ENCODE results near the gene FREM1. TPM values are rescaled to one million over a fixed set of nuclear protein-coding genes. Genes with fewer than 3 reads are reported as not detected.

The FREM1 gene
- total and polyA plus RNA-seq, 4 donors: 6.9 to 18.9 (median 14.6) TPM

DNA sequence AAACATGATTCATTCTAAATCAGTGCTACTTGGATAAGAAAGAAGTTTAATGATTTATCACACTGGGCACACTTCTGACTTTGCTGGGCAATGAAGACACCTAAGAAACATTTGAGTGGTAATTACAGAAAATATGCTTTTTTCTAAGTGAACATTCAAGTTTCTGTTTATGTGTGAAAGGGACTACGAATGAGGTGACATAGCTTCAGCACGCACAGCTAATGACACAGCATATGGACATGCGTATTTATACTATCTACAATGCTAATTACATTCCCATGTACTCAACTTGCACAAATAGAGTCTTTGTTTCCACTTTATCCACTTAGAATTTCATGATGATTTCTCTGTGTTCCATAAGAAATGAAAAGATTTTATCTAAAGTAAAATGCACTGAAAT is 40.6 kb downstream of the FREM1 start:
- Histone ChIP-seq H3K9me3 (ENCODE audit: control insufficient read depth, low read length) (no peaks in the 10 kb centered on the region), H3K36me3 (ENCODE audit: control insufficient read depth in 1 of 2, insufficient read depth in 2 of 2, low read length in 1 of 2) (no peaks in the 10 kb centered on the region), H3K27me3 (ENCODE audit: control insufficient read depth in 1 of 2, insufficient read depth in 2 of 2, low read length in 1 of 2) (no peaks in the 10 kb centered on the region), H3K27ac (ENCODE audit: low read depth in 1 of 2, low read length in 2 of 2) (no peak overlapping the region), H3K4me1 (ENCODE audit: control insufficient read depth in 1 of 2, insufficient read depth in 2 of 2, low read length in 2 of 2) (peaks cover 0 to 5% of the 10 kb centered on the region in 2 donors), H3K4me3 (ENCODE audit: low read length in 2 of 2) (no peak overlapping the region)
- intact Hi-C loops (cut with DNase I): no loop called here
- ATAC-seq (ENCODE audit: low FRiP score) (no peak), DNase-seq (no peak)
- 83 to 88% methylated on average over 3 of the region's 3 CpGs for WGBS, 2 donors

DNA sequence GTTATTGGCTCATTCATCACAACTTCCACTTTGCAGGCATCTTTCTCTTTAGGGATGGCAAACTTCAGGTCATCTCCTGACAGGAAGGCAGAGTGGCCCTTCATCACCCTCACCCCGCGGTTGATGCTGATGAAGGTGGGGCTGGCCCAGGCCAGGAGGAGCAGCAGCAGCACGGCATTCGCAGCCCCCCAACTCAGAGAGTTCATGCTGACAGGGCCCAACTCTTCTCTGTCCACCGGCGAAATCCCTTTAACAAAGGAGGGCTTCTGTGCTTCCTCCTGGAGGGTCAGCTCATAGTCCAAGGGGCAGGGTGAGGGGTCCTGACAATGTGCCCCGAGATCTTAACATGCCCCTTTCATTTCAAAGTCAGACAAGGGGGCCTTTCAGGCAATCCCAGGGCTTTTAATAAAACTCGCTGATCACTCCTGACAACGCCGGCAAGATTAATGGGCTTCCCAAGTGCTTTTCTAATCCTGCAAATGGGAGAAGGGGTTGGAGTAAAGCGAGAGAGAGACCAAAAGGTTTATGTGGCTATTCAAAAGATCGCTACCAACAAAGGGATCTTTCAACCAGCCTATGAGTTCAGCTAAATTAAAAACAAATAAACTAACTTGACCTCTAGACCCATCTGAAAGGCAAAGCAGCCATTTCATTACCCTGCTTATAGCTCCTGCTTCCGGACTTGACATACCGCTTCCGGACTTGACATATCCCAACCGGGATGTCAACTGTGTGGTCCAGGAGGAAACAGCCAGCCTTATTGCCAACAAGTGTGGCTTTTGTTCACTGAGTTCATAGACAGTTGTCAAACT is 41.2 kb downstream of the FREM1 start:
- H3K4me3 ChIP-seq (ENCODE audit: low read length in 2 of 2): no peak overlapping the region
- 63 to 68% methylated on average over 16 of the region's 16 CpGs for WGBS, 2 donors
- intact Hi-C loops (cut with DNase I): no loop called here
- H3K4me1 ChIP-seq (ENCODE audit: control insufficient read depth in 1 of 2, insufficient read depth in 2 of 2, low read length in 2 of 2): peaks cover 0 to 5% of the 10 kb centered on the region in 2 donors
- H3K27ac ChIP-seq (ENCODE audit: low read depth in 1 of 2, low read length in 2 of 2): no peak overlapping the region
- ATAC-seq (ENCODE audit: low FRiP score) (no peak), DNase-seq (no peak)
- H3K27me3 ChIP-seq (ENCODE audit: control insufficient read depth in 1 of 2, insufficient read depth in 2 of 2, low read length in 1 of 2): no peaks in the 10 kb centered on the region
- H3K9me3 ChIP-seq (ENCODE audit: control insufficient read depth, low read length): no peaks in the 10 kb centered on the region
- no peaks in the 10 kb centered on the region for H3K36me3 ChIP-seq (ENCODE audit: control insufficient read depth in 1 of 2, insufficient read depth in 2 of 2, low read length in 1 of 2)

GRCh38 chr9:14868418-14868771 is 41.8 kb downstream of the FREM1 start:
- intact Hi-C loops (cut with DNase I): no loop called here
- no peaks in the 10 kb centered on the region for H3K36me3 ChIP-seq (ENCODE audit: control insufficient read depth in 1 of 2, insufficient read depth in 2 of 2, low read length in 1 of 2)
- H3K4me1 ChIP-seq (ENCODE audit: control insufficient read depth in 1 of 2, insufficient read depth in 2 of 2, low read length in 2 of 2): peaks cover 0 to 7% of the 10 kb centered on the region in 2 donors
- 67 to 77% methylated on average over 4 of the region's 4 CpGs for WGBS, 2 donors
- ATAC-seq (ENCODE audit: low FRiP score) (no peak), DNase-seq (no peak)
- no peak overlapping the region for H3K4me3 ChIP-seq (ENCODE audit: low read length in 2 of 2)
- no peaks in the 10 kb centered on the region for H3K9me3 ChIP-seq (ENCODE audit: control insufficient read depth, low read length)
- no peak overlapping the region for H3K27ac ChIP-seq (ENCODE audit: low read depth in 1 of 2, low read length in 2 of 2)
- H3K27me3 ChIP-seq (ENCODE audit: control insufficient read depth in 1 of 2, insufficient read depth in 2 of 2, low read length in 1 of 2): no peaks in the 10 kb centered on the region

DNA sequence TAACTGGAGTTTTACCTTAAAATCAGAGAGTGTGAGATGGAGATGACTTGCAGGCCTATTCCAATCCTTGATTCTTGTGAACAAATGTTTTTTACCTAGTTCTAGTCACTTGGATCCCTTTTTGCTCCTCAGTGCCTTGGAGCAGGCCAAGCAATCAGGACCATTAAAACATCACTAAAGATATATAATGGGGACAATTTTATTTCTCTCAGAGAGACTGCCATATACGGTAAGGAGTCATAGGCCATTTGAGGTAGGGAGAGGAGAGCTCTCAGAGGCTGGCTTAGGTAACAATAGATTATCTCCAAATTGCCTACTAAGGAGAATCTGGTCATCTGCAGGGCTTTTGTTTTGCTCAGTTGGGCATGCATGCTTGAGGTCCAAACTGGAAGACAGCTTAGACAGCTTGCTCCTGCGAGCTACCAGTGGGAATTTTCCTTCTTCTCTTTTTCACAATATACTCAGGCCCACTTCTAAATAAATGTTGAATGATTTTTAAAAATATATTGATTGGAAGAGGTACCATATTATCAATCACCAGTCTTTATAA is 44.0 kb downstream of the FREM1 start:
- no peak overlapping the region for H3K27ac ChIP-seq (ENCODE audit: low read depth in 1 of 2, low read length in 2 of 2)
- WGBS, 2 donors: 90 to 95% methylated on average over 2 of the region's 2 CpGs
- no peak for DNase-seq
- intact Hi-C loops (cut with DNase I): no loop called here
- ATAC-seq (ENCODE audit: low FRiP score): no peak
- H3K4me3 ChIP-seq (ENCODE audit: low read length in 2 of 2): no peak overlapping the region
- H3K27me3 ChIP-seq (ENCODE audit: control insufficient read depth in 1 of 2, insufficient read depth in 2 of 2, low read length in 1 of 2): no peaks in the 10 kb centered on the region
- H3K9me3 ChIP-seq (ENCODE audit: control insufficient read depth, low read length): no peaks in the 10 kb centered on the region
- no peaks in the 10 kb centered on the region for H3K36me3 ChIP-seq (ENCODE audit: control insufficient read depth in 1 of 2, insufficient read depth in 2 of 2, low read length in 1 of 2)
- H3K4me1 ChIP-seq (ENCODE audit: control insufficient read depth in 1 of 2, insufficient read depth in 2 of 2, low read length in 2 of 2): peaks cover 0 to 7% of the 10 kb centered on the region in 2 donors

GRCh38 chr9:14864309-14864708 is 45.9 kb downstream of the FREM1 start:
- Histone ChIP-seq H3K4me3 (ENCODE audit: low read length in 2 of 2) (no peak overlapping the region), H3K27ac (ENCODE audit: low read depth in 1 of 2, low read length in 2 of 2) (no peak overlapping the region), H3K4me1 (ENCODE audit: control insufficient read depth in 1 of 2, insufficient read depth in 2 of 2, low read length in 2 of 2) (peaks cover 0 to 7% of the 10 kb centered on the region in 2 donors), H3K27me3 (ENCODE audit: control insufficient read depth in 1 of 2, insufficient read depth in 2 of 2, low read length in 1 of 2) (no peaks in the 10 kb centered on the region), H3K9me3 (ENCODE audit: control insufficient read depth, low read length) (no peaks in the 10 kb centered on the region), H3K36me3 (ENCODE audit: control insufficient read depth in 1 of 2, insufficient read depth in 2 of 2, low read length in 1 of 2) (no peaks in the 10 kb centered on the region)
- DNase-seq: no peak
- intact Hi-C loops (cut with DNase I): no loop called here
- no peak for ATAC-seq (ENCODE audit: low FRiP score)
- 94 to 98% methylated on average over 1 of the region's 1 CpG for WGBS, 2 donors

DNA sequence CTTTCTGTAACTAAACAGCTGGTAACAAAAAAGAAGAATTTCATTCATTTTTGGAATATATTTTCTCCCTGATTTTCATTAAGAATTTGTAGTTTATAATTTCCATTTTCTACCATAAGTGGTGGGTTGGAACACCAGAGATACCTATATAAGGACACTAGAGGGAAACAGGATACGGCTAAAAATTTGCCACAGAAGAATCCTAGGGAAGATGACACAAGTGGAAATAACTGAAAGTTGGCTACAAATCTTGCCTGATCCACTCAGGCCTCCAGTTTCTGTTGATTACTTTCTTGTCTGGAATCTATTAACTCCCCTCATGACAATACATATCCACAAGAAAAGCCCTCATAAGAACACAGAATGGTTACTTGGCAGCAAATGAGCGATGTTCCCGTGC is 46.8 kb downstream of the FREM1 start:
- Histone ChIP-seq H3K27me3 (ENCODE audit: control insufficient read depth in 1 of 2, insufficient read depth in 2 of 2, low read length in 1 of 2) (no peaks in the 10 kb centered on the region), H3K36me3 (ENCODE audit: control insufficient read depth in 1 of 2, insufficient read depth in 2 of 2, low read length in 1 of 2) (no peaks in the 10 kb centered on the region), H3K27ac (ENCODE audit: low read depth in 1 of 2, low read length in 2 of 2) (no peak overlapping the region), H3K9me3 (ENCODE audit: control insufficient read depth, low read length) (no peaks in the 10 kb centered on the region), H3K4me1 (ENCODE audit: control insufficient read depth in 1 of 2, insufficient read depth in 2 of 2, low read length in 2 of 2) (peaks cover 0 to 7% of the 10 kb centered on the region in 2 donors), H3K4me3 (ENCODE audit: low read length in 2 of 2) (no peak overlapping the region)
- WGBS, 2 donors: 96% methylated on average over 3 of the region's 3 CpGs
- DNase-seq: no peak
- ATAC-seq (ENCODE audit: low FRiP score): no peak
- intact Hi-C loops (cut with DNase I): no loop called here

- Histone ChIP-seq H3K4me1 (ENCODE audit: control insufficient read depth in 1 of 2, insufficient read depth in 2 of 2, low read length in 2 of 2) (no peaks in the 10 kb centered on the region), H3K9me3 (ENCODE audit: control insufficient read depth, low read length) (no peaks in the 10 kb centered on the region), H3K4me3 (ENCODE audit: low read length in 2 of 2) (no peak overlapping the region), H3K27me3 (ENCODE audit: control insufficient read depth in 1 of 2, insufficient read depth in 2 of 2, low read length in 1 of 2) (no peaks in the 10 kb centered on the region), H3K27ac (ENCODE audit: low read depth in 1 of 2, low read length in 2 of 2) (no peak overlapping the region), H3K36me3 (ENCODE audit: control insufficient read depth in 1 of 2, insufficient read depth in 2 of 2, low read length in 1 of 2) (peaks cover 5% of the 10 kb centered on the region in 2 donors)
- 92% methylated on average over 7 of the region's 7 CpGs for WGBS, 2 donors
- ATAC-seq (ENCODE audit: low FRiP score) (no peak), DNase-seq (no peak)
- intact Hi-C loops (cut with DNase I): no loop called here
Observed at GRCh38 chr9:14857449-14858305, 52.6 kb downstream of the FREM1 start.

DNA sequence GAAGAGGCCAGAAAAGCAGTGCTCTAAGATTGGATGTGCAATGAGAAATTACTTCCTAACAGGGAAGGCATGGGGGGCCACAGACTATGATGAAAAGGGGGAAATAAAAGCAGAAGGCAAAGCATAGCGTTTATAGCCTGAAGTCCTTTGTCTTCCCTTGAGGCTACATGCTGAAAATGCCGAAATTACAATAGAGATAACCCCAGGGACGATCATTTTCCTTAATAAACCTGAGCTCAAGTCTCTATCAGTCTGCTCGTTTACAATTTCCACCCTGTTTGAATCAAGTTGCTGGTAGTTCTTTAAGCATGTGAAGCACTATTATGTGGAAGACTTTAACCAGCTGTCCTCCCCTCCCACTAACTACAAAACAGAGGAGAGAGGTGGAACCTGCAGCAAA is 60.4 kb downstream of the FREM1 start:
- no peaks in the 10 kb centered on the region for H3K27me3 ChIP-seq (ENCODE audit: control insufficient read depth in 1 of 2, insufficient read depth in 2 of 2, low read length in 1 of 2)
- H3K4me3 ChIP-seq (ENCODE audit: low read length in 2 of 2): no peak overlapping the region
- intact Hi-C loops (cut with DNase I): no loop called here
- H3K36me3 ChIP-seq (ENCODE audit: control insufficient read depth in 1 of 2, insufficient read depth in 2 of 2, low read length in 1 of 2): peaks cover 0 to 5% of the 10 kb centered on the region in 2 donors
- 80 to 82% methylated on average over 4 of the region's 4 CpGs for WGBS, 2 donors
- DNase-seq: no peak
- H3K9me3 ChIP-seq (ENCODE audit: control insufficient read depth, low read length): no peaks in the 10 kb centered on the region
- ATAC-seq (ENCODE audit: low FRiP score): no peak
- H3K4me1 ChIP-seq (ENCODE audit: control insufficient read depth in 1 of 2, insufficient read depth in 2 of 2, low read length in 2 of 2): no peaks in the 10 kb centered on the region
- no peak overlapping the region for H3K27ac ChIP-seq (ENCODE audit: low read depth in 1 of 2, low read length in 2 of 2)
